ENCODE results near the gene LHPP. TPM values are rescaled to one million over a fixed set of nuclear protein-coding genes. Genes with fewer than 3 reads are reported as not detected.

LHPP gene
- total and polyA plus RNA-seq, 10 of the 15 experiments (the other 5 are each of a cell fraction or from before 2014, with no cell fraction given): 0.79 to 9.8 (median 6.7) TPM

- Histone ChIP-seq H3K4me3 (no peak overlapping the region), H3K27ac (ENCODE audit: control insufficient read depth, insufficient read depth) (no peak overlapping the region), H3K4me2 (ENCODE audit: control insufficient read depth, insufficient read depth) (no peak overlapping the region), H3K4me1 (ENCODE audit: control insufficient read depth, insufficient read depth, low read length) (peaks cover 39% of the 10 kb centered on the region), H3K79me2 (ENCODE audit: control insufficient read depth, insufficient read depth, low read length) (peaks cover 2% of the 10 kb centered on the region; the same call in 1 of the 2 replicates), H4K20me1 (ENCODE audit: control insufficient read depth, insufficient read depth) (peaks cover 4% of the 10 kb centered on the region), H3K9me3 (replicated peaks; ENCODE audit: control insufficient read depth, insufficient read depth, low read length) (no peaks in the 10 kb centered on the region), H2AFZ (ENCODE audit: control insufficient read depth, low read depth, low read length) (no peak overlapping the region), H3K36me3 (ENCODE audit: control insufficient read depth in 2 of 2, insufficient read depth in 2 of 2, low read length in 1 of 2) (peaks cover 5 to 6% of the 10 kb centered on the region in 2 experiments), H3K27me3 (replicated peaks in 1 of 2; ENCODE audit: control insufficient read depth in 2 of 2, insufficient read depth in 2 of 2, low read length in 1 of 2) (no peaks in the 10 kb centered on the region), H3K9ac (ENCODE audit: control insufficient read depth, insufficient read depth, low read length) (no peak overlapping the region)
- no peak for FAIRE-seq
- CTCF ChIA-PET: interaction anchor here (1.2 kb wide), 1 partner anchor 87 kb away, joined by 5 read pairs; no protein-coding TSS in a partner anchor
- BruUV-seq (replicated peaks): no TSS peak
- POLR2A ChIA-PET: interaction anchor here (1.1 kb wide), 1 partner anchor 80 kb away, joined by 4 read pairs; no protein-coding TSS in a partner anchor
- in situ Hi-C loops (cut with MboI): no loop called here
- intact Hi-C loops (cut with micrococcal nuclease; ENCODE audit: unreplicated experiment): no loop called here
- TF ChIP-seq NBN (IDR thresholded peaks at IDR 0.05) (no peak), MAX (IDR thresholded peaks at IDR 0.05; ENCODE audit: low read depth, low read length) (no peak), PRDM15 (CRISPR knock-in tag; IDR thresholded peaks at IDR 0.05) (no peak), IKZF1 (conservative IDR thresholded peaks at IDR 0.05) (no peak), MYB (IDR thresholded peaks at IDR 0.05; ENCODE audit: borderline replicate concordance, low read depth, low read length) (no peak), SMARCA5 (IDR thresholded peaks at IDR 0.05) (no peak), JUNB (IDR thresholded peaks at IDR 0.05) (no peak), ELK1 (IDR thresholded peaks at IDR 0.05; ENCODE audit: low read depth, low read length) (no peak), TARDBP (IDR thresholded peaks at IDR 0.05; ENCODE audit: borderline replicate concordance) (no peak), MEF2B (IDR thresholded peaks at IDR 0.05; ENCODE audit: partially characterized antibody, poor library complexity, severe bottlenecking) (no peak), CUX1 (IDR thresholded peaks at IDR 0.05; ENCODE audit: insufficient replicate concordance, low read depth, low read length) (no peak), IKZF2 (IDR thresholded peaks at IDR 0.05) (no peak), MTA3 (IDR thresholded peaks at IDR 0.05; ENCODE audit: borderline replicate concordance, low read length) (no peak)
- RAD21 ChIA-PET (ENCODE audit: unreplicated experiment): no interaction called here
- no peak for ATAC-seq
- SMC1A ChIA-PET (ENCODE audit: uncharacterized antibody, unreplicated experiment): interaction anchor here (1.4 to 1.6 kb wide), 2 partner anchors 32 to 42 kb away, joined by 3 to 5 read pairs; no protein-coding TSS in a partner anchor
- WGBS (ENCODE audit: insufficient coverage, insufficient replicate concordance, low lambda C conversion rate, missing lambda C conversion rate): 73% methylated on average over 7 of the region's 7 CpGs
- no peak for DNase-seq (ENCODE audit: low read depth, low spot score)
Measured at GRCh38 chr10:124654686-124655085, 193.1 kb downstream of the LHPP start.
